Tibial nerve (tissue), 4 donors: Measurements from ENCODE around the gene CHI3L1. TPM values are rescaled to one million over a fixed set of nuclear protein-coding genes. Genes with fewer than 3 reads are reported as not detected.

ENCODE experiments used
- DNase-seq, 2 donors: peaks; one replicate each; pipeline ENCODE4 v3.0.0-alpha.2; 2019; ENCODE audit warnings: low spot score in 2 of 2
- H3K27ac ChIP-seq, 4 donors: fragments of 200-600 bp; sonication (generic) in 3 of 4; one replicate each; pipeline ENCODE4 v1.5.1; 2017 to 2019; ENCODE audit warnings: mild to moderate bottlenecking in 1 of 4
- H3K27me3 ChIP-seq, 2 donors: fragments of 200-600 bp; sonication (generic) in 1 of 2; one replicate each; pipeline versions ENCODE4 v1.5.1 to v1.6.0; 2017 to 2019
- H3K36me3 ChIP-seq, 3 donors: fragments of 200-600 bp; sonication (generic); one replicate each; pipeline ENCODE4 v1.5.1; 2018 to 2019
- H3K4me1 ChIP-seq, 4 donors: fragments of 200-600 bp; sonication (generic) in 3 of 4; one replicate each; pipeline ENCODE4 v1.5.1; 2017 to 2019
- H3K4me3 ChIP-seq, 4 donors: fragments of 200-600 bp; sonication (generic) in 3 of 4; one replicate each; pipeline ENCODE4 v1.5.1; 2017 to 2019; ENCODE audit warnings: mild to moderate bottlenecking in 1 of 4, moderate library complexity in 1 of 4
- H3K9me3 ChIP-seq, 4 donors: fragments of 200-600 bp; sonication (generic) in 3 of 4; one replicate each; pipeline ENCODE4 v1.5.1; 2017 to 2019
- CTCF ChIP-seq, 5 experiments: fragments of 200-600 bp in 3 of 5; fragments of 450-650 bp in 2 of 5; sonication (generic) in 3 of 5; IDR thresholded peaks; one replicate each; pipeline ENCODE4 v1.5.1; 2016 to 2019; ENCODE audit warnings: antibody characterized with exemption in 5 of 5, mild to moderate bottlenecking in 3 of 5, moderate library complexity in 2 of 5
- EP300 ChIP-seq, 2 donors: sonication (generic); formaldehyde crosslinking; IDR thresholded peaks; one replicate each; pipeline ENCODE4 v1.6.1; 2017; ENCODE audit warnings: antibody characterized with exemption in 2 of 2, mild to moderate bottlenecking in 1 of 2
- POLR2A ChIP-seq, 2 donors: fragments of 450-650 bp; IDR thresholded peaks; one replicate each; pipeline ENCODE4 v1.6.1; 2017; ENCODE audit warnings: antibody characterized with exemption in 2 of 2, mild to moderate bottlenecking in 2 of 2, moderate library complexity in 2 of 2
- WGBS, 2 donors: methylation state at CpG; one replicate each; pipeline ENCODE4 v1.1.5; 2018; 5-methylcytosine and 5-hydroxymethylcytosine counted together
- total RNA-seq, 4 donors: library from RNA; depleted of rRNA; stranded (reverse); fragments of >200 nt; gene quantifications; one replicate each; pipeline ENCODE4 v1.1.0, GENCODE V29; 2016

Gene CHI3L1
- total RNA-seq, 4 donors from 2014 or later, result 5.0 to 150 (median 18.8) TPM; not detected in 1

- 91 to 95% methylated on average over 5 to 7 of the region's 7 CpGs for WGBS, 2 donors
- H3K27ac ChIP-seq, result no peak overlapping the region
- no peak overlapping the region for H3K4me3 ChIP-seq
- no peaks in the 10 kb centered on the region for H3K27me3 ChIP-seq
- no peaks in the 10 kb centered on the region for H3K36me3 ChIP-seq
- no peaks in the 10 kb centered on the region for H3K9me3 ChIP-seq
- no peak for DNase-seq
- H3K4me1 ChIP-seq, result peaks cover 0 to 14% (median 0%) of the 10 kb centered on the region in 4 donors
- TF ChIP-seq POLR2A (IDR thresholded peaks at IDR 0.05) (no peak), CTCF (IDR thresholded peaks at IDR 0.05) (no peak), EP300 (IDR thresholded peaks at IDR 0.05) (no peak)
These were observed 4.0 kb downstream of the CHI3L1 start for GRCh38 chr1:203182387-203182953.

DNA sequence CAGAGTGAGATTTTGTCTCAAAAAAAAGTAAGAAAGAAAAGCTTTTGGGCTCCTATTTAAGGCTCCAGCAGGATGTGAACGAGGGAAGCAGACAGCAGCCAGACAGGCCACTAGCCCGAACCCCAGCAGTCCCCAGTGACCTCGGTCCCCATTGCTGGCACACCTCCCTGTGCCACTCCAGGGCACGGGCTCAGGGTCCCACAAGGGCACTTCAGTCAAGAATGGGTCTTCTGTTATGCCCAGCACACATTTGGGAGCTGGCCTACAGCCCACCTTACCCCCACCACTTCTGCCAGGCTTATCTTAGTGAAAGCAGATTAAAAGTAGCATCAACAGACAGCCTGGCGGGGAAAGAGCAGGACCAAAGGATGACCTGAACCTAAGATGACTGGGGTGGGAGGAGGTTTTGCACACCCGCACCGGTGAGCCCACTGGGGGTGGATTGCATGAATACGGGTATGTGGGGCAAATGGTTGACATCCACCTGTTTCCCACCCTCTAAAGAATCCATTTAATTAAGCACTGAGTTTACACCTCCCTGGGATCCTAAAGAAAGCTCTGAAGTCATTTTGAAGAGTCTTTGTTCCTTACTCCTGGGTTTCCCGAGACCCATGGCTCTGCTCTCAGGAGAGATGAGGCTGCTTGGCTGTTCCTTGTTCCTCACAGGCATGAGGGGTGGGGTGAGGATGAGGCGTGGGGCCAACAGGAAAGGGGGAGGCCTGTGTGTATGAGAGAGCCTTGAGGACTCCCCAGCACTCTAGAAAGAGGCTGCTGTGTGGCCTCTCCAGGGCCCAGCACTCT, 4.7 kb downstream of the CHI3L1 start:
- H3K36me3 ChIP-seq, result no peaks in the 10 kb centered on the region
- WGBS, 2 donors, result 49 to 58% methylated on average over 10 of the region's 10 CpGs
- no peak overlapping the region for H3K27ac ChIP-seq
- no peak overlapping the region for H3K4me3 ChIP-seq
- H3K9me3 ChIP-seq, result no peaks in the 10 kb centered on the region
- peaks cover 0 to 9% (median 0%) of the 10 kb centered on the region in 4 donors for H3K4me1 ChIP-seq
- TF ChIP-seq POLR2A (IDR thresholded peaks at IDR 0.05) (no peak), EP300 (IDR thresholded peaks at IDR 0.05) (no peak), CTCF (IDR thresholded peaks at IDR 0.05) (no peak)
- DNase-seq, result no peak
- no peaks in the 10 kb centered on the region for H3K27me3 ChIP-seq

DNA sequence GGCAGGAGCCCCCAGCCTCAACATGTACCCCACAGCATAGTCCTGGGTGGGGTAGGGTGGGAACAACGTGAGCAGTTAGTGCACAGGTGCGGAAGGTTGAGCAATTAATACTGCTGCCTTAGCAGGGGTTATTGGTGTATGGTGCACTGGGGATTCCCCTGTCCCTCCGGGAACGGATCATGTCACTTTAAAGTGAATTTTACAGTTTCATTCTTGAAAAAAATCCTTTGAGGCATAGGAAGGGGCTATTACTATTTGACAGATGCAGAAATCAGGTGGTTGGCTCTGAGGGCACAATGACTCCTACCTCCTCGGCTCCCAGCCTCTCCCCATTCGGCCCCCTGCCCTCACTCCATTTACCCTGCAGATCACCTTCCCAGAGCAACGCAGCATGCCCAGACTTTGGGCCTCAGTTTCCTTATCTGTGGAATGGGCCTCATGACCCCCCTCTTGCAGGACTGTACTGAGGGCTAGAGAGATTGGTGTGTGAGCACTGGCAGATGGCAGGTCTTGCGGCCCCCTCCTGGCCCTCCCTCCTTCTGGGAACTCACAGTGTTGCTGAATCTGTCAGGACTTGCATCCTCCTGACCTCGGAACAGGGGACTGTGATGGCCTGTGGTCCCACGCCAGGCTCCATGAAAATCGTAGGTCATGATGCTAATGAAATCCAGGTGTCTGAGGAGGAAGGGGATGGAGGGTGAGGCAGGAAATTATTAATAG, 5.7 kb downstream of the CHI3L1 start:
- no peak overlapping the region for H3K27ac ChIP-seq
- DNase-seq, result no peak
- TF ChIP-seq CTCF (IDR thresholded peaks at IDR 0.05), result no peak
- no peak for TF ChIP-seq EP300 (IDR thresholded peaks at IDR 0.05)
- TF ChIP-seq POLR2A (IDR thresholded peaks at IDR 0.05), result no peak
- no peaks in the 10 kb centered on the region for H3K27me3 ChIP-seq
- no peaks in the 10 kb centered on the region for H3K4me1 ChIP-seq
- no peaks in the 10 kb centered on the region for H3K9me3 ChIP-seq
- no peak overlapping the region for H3K4me3 ChIP-seq
- H3K36me3 ChIP-seq, result no peaks in the 10 kb centered on the region
- WGBS, 2 donors, result 86 to 87% methylated on average over 11 of the region's 11 CpGs

DNA sequence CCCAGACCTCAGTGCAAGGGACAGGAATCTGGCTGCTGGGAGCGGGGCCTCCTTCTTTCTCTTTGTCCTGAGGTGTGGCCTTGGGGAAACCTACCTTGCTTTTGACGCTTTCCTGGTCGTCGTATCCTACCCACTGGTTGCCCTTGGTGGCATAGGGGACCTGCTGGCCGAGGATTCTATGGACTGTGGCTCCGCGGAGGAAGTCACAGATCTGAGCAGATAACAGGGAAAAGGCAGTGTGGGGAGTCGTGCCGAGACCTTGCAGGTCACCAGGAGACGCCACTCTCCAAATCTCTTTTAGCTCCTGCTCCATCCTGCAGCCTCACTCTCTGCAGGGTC, 6.9 kb downstream of the CHI3L1 start:
- no peak for TF ChIP-seq CTCF (IDR thresholded peaks at IDR 0.05)
- TF ChIP-seq POLR2A (IDR thresholded peaks at IDR 0.05), result no peak
- no peak for TF ChIP-seq EP300 (IDR thresholded peaks at IDR 0.05)
- Histone ChIP-seq H3K27me3 (no peaks in the 10 kb centered on the region), H3K4me1 (no peaks in the 10 kb centered on the region), H3K36me3 (no peaks in the 10 kb centered on the region), H3K4me3 (no peak overlapping the region), H3K9me3 (no peaks in the 10 kb centered on the region), H3K27ac (no peak overlapping the region)
- WGBS, 2 donors, result 89 to 95% methylated on average over 10 of the region's 10 CpGs
- DNase-seq, result no peak
